K562 (cell line): ENCODE data around the gene ENO2. TPM values are rescaled to one million over a fixed set of nuclear protein-coding genes. Genes with fewer than 3 reads are reported as not detected.
A peak's percentile ranks its signal among the peaks of the same experiment; 100 is the strongest.

ENCODE experiments used
- ETV5 ChIP-seq: sonication (generic); formaldehyde crosslinking; IDR thresholded peaks from 2 replicates; pipeline ENCODE4 v1.4.0; 2020; ENCODE audit warnings: low read depth, mild to moderate bottlenecking, missing genetic modification reagents
- MAFF ChIP-seq: IDR thresholded peaks from 2 replicates; pipeline ENCODE4 v1.6.1; 2012; ENCODE audit warnings: low read length, improper control_type of control experiment
- POU5F1 ChIP-seq: fragments of 150-350 bp; IDR thresholded peaks from 2 replicates; pipeline ENCODE4 v1.6.1; 2014; ENCODE audit warnings: borderline replicate concordance, low read length, low read depth, mild to moderate bottlenecking; ENCODE audit not compliant: partially characterized antibody
- RBM14 ChIP-seq: fragments of 200-400 bp; formaldehyde crosslinking; IDR thresholded peaks from 2 replicates; pipeline ENCODE4 v1.6.1; 2018; ENCODE audit warnings: low read depth, mild to moderate bottlenecking, low read length, moderate library complexity, borderline replicate concordance; ENCODE audit not compliant: insufficient read depth
- RCOR1 ChIP-seq, 2 experiments: IDR thresholded peaks; 2 replicates each; pipeline ENCODE4 v1.6.1; 2012; ENCODE audit warnings: low read depth in 2 of 2, low read length in 2 of 2, borderline replicate concordance in 1 of 2, improper control_type of control experiment in 1 of 2
- SMARCA5 ChIP-seq: fragments of 450-650 bp; IDR thresholded peaks from 2 replicates; pipeline ENCODE4 v1.6.1; 2016
- U2AF2 ChIP-seq: fragments of 200-400 bp; formaldehyde crosslinking; optimal IDR thresholded peaks from 2 replicates; pipeline ENCODE3; 2017; ENCODE audit warnings: low read depth, mild to moderate bottlenecking, low read length
- ZNF197 ChIP-seq: fragments of 200-800 bp; sonication (Bioruptor generic); IDR thresholded peaks from 2 replicates; pipeline ENCODE4 v1.6.1; 2016; ENCODE audit warnings: low read depth, missing genetic modification characterization, missing compliant biosample characterization
- ZNF551 ChIP-seq: fragments of 250-450 bp; sonication (Bioruptor Pico); IDR thresholded peaks from 2 replicates; pipeline ENCODE4 v1.5.0; 2021; ENCODE audit warnings: mild to moderate bottlenecking, moderate library complexity
- polyA plus RNA-seq, 8 experiments: library from polyadenylated mRNA; depleted of rRNA in 4 of 8; stranded (reverse) in 5 of 8; unstranded in 3 of 8; fragments of >200 nt; fragmentation: Nextera tagmentation in 2 of 8; fragmentation: Illumina TruSeq in 1 of 8; extraction: Ambion mirVana in 2 of 8; extraction: Trizol in 1 of 8; gene quantifications; 2 replicates each; pipeline versions ENCODE4 v1.2.1 to v1.2.3, GENCODE V29; 2011 to 2014; ENCODE audit warnings: inconsistent platforms in 1 of 8, missing spikeins in 1 of 8
- total RNA-seq, 7 experiments: library from RNA; depleted of rRNA in 6 of 7; stranded (reverse); fragments of >200 nt in 6 of 7; fragmentation: Illumina TruSeq in 2 of 7; extraction: Trizol in 2 of 7; gene quantifications; 2 replicates each; pipeline versions ENCODE4 v1.2.1 to v1.2.3, GENCODE V29; 2011 to 2021; ENCODE audit warnings: low replicate concordance in 1 of 7
- TF ChIP-seq, protein P1 (sequence below), 2 experiments: fragments of 450-650 bp; IDR thresholded peaks; 2 replicates each; pipeline ENCODE4 v1.6.1; 2018; ENCODE audit warnings: mild to moderate bottlenecking in 2 of 2, low read depth in 1 of 2; ENCODE audit not compliant: partially characterized antibody in 2 of 2
- TF ChIP-seq, protein P2 (sequence below): fragments of 450-650 bp; IDR thresholded peaks from 2 replicates; pipeline ENCODE4 v1.6.1; 2016; ENCODE audit warnings: low read depth, mild to moderate bottlenecking, moderate library complexity
- TF ChIP-seq, protein P3 (sequence below): sonication (generic); formaldehyde crosslinking; IDR thresholded peaks from 2 replicates; pipeline ENCODE4 v1.8.0; 2022; ENCODE audit warnings: mild to moderate bottlenecking, missing genetic modification reagents
- TF ChIP-seq, protein P4 (sequence below): fragments of 200-800 bp; sonication (Bioruptor generic); IDR thresholded peaks from 2 replicates; pipeline ENCODE4 v1.6.1; 2017; ENCODE audit warnings: missing genetic modification characterization, missing compliant biosample characterization
- TF ChIP-seq, protein P5 (sequence below): fragments of 250-450 bp; sonication (Bioruptor Pico); IDR thresholded peaks from 2 replicates; pipeline ENCODE4 v1.9.0; 2021; ENCODE audit warnings: mild to moderate bottlenecking, inconsistent platforms
- TF ChIP-seq, protein P6 (sequence below): fragments of 450-650 bp; IDR thresholded peaks from 2 replicates; pipeline ENCODE4 v1.6.1; 2016

The ENO2 gene
- total and polyA plus RNA-seq, 9 of the 15 experiments (the other 6 are each of a cell fraction or from before 2014, with no cell fraction given): 10.9 to 43.3 (median 21.0) TPM

DNA sequence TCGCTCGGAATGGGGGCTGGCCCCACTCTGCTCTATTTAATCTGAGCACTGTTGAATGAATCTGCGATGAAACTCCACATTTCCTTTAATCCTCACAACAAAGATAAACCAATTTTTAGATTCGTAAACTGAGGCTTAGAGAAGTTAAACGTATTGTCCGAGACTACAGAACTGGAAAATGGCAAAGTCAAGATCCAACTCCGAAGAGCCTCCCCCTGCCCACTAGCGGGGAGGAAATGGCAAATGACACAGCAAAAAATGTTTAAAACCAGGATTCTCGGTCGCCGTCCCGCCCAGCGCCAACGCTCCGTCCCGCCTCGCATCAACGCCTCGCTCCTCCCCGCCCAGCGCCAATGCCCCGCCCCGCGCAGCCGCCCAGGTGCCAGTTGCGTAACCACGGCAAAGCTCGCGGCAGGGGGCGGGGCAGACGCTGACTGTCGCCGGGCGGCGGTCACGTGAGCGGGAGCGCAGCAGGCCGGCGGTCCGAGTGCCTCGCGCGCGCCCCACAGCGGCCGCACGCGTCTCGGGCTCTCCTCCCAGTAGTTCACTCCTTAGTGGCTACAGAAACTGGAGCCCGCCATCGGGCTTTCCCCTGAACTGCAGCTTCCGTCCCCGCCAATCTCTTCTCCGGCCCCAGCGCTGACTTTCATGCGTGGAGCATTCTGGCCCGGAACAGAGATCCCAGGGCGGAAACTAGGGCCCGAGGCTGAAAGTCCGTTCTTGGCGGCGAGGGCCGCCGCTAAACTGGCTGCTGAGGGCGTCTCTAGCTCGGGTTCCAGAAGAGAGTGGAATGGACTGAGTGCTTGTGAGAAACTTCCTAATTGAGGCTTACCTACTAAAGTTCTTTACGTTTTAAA lies 23.4 kb upstream of the ENO2 start (continued):
- TF ChIP-seq, protein P1, sequence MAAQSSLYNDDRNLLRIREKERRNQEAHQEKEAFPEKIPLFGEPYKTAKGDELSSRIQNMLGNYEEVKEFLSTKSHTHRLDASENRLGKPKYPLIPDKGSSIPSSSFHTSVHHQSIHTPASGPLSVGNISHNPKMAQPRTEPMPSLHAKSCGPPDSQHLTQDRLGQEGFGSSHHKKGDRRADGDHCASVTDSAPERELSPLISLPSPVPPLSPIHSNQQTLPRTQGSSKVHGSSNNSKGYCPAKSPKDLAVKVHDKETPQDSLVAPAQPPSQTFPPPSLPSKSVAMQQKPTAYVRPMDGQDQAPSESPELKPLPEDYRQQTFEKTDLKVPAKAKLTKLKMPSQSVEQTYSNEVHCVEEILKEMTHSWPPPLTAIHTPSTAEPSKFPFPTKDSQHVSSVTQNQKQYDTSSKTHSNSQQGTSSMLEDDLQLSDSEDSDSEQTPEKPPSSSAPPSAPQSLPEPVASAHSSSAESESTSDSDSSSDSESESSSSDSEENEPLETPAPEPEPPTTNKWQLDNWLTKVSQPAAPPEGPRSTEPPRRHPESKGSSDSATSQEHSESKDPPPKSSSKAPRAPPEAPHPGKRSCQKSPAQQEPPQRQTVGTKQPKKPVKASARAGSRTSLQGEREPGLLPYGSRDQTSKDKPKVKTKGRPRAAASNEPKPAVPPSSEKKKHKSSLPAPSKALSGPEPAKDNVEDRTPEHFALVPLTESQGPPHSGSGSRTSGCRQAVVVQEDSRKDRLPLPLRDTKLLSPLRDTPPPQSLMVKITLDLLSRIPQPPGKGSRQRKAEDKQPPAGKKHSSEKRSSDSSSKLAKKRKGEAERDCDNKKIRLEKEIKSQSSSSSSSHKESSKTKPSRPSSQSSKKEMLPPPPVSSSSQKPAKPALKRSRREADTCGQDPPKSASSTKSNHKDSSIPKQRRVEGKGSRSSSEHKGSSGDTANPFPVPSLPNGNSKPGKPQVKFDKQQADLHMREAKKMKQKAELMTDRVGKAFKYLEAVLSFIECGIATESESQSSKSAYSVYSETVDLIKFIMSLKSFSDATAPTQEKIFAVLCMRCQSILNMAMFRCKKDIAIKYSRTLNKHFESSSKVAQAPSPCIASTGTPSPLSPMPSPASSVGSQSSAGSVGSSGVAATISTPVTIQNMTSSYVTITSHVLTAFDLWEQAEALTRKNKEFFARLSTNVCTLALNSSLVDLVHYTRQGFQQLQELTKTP (IDR thresholded peaks at IDR 0.05; ENCODE audit: low read depth in 1 of 2, partially characterized antibody in 2 of 2): peak in 1 of 2 experiments; percentile 24
- TF ChIP-seq RBM14: no peak
- TF ChIP-seq, protein P2, sequence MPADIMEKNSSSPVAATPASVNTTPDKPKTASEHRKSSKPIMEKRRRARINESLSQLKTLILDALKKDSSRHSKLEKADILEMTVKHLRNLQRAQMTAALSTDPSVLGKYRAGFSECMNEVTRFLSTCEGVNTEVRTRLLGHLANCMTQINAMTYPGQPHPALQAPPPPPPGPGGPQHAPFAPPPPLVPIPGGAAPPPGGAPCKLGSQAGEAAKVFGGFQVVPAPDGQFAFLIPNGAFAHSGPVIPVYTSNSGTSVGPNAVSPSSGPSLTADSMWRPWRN: no peak
- TF ChIP-seq SMARCA5: no peak
- TF ChIP-seq ETV5 (CRISPR knock-in tag): no peak
- no peak for TF ChIP-seq ZNF197 (CRISPR knock-in tag)
- no peak for TF ChIP-seq U2AF2
- TF ChIP-seq, protein P3, sequence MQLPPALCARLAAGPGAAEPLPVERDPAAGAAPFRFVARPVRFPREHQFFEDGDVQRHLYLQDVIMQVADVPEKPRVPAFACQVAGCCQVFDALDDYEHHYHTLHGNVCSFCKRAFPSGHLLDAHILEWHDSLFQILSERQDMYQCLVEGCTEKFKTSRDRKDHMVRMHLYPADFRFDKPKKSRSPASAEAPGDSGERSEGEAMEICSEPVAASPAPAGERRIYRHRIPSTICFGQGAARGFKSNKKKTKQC (CRISPR knock-in tag): no peak
- TF ChIP-seq, protein P4, sequence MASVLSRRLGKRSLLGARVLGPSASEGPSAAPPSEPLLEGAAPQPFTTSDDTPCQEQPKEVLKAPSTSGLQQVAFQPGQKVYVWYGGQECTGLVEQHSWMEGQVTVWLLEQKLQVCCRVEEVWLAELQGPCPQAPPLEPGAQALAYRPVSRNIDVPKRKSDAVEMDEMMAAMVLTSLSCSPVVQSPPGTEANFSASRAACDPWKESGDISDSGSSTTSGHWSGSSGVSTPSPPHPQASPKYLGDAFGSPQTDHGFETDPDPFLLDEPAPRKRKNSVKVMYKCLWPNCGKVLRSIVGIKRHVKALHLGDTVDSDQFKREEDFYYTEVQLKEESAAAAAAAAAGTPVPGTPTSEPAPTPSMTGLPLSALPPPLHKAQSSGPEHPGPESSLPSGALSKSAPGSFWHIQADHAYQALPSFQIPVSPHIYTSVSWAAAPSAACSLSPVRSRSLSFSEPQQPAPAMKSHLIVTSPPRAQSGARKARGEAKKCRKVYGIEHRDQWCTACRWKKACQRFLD: no peak
- TF ChIP-seq, protein P5, sequence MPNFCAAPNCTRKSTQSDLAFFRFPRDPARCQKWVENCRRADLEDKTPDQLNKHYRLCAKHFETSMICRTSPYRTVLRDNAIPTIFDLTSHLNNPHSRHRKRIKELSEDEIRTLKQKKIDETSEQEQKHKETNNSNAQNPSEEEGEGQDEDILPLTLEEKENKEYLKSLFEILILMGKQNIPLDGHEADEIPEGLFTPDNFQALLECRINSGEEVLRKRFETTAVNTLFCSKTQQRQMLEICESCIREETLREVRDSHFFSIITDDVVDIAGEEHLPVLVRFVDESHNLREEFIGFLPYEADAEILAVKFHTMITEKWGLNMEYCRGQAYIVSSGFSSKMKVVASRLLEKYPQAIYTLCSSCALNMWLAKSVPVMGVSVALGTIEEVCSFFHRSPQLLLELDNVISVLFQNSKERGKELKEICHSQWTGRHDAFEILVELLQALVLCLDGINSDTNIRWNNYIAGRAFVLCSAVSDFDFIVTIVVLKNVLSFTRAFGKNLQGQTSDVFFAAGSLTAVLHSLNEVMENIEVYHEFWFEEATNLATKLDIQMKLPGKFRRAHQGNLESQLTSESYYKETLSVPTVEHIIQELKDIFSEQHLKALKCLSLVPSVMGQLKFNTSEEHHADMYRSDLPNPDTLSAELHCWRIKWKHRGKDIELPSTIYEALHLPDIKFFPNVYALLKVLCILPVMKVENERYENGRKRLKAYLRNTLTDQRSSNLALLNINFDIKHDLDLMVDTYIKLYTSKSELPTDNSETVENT (CRISPR knock-in tag): 0 out of 2 replicates have a peak, but pooled peaks have one; percentile 63
- TF ChIP-seq ZNF551 (CRISPR knock-in tag): no peak
- TF ChIP-seq, protein P6, sequence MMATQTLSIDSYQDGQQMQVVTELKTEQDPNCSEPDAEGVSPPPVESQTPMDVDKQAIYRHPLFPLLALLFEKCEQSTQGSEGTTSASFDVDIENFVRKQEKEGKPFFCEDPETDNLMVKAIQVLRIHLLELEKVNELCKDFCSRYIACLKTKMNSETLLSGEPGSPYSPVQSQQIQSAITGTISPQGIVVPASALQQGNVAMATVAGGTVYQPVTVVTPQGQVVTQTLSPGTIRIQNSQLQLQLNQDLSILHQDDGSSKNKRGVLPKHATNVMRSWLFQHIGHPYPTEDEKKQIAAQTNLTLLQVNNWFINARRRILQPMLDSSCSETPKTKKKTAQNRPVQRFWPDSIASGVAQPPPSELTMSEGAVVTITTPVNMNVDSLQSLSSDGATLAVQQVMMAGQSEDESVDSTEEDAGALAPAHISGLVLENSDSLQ: 0 out of 2 replicates have a peak, but pooled peaks have one; percentile 17
- TF ChIP-seq RCOR1 (IDR thresholded peaks at IDR 0.05; ENCODE audit: borderline replicate concordance in 1 of 2, low read depth in 2 of 2, low read length in 2 of 2): 0 out of 4 replicates have a peak, but pooled peaks of 1 of the 2 experiments have one; percentile 5
- TF ChIP-seq POU5F1: no peak
- peak; percentile 89 for TF ChIP-seq MAFF
